ENCODE measurements around the gene ANTXR2.

The ANTXR2 gene

GRCh38 chr4:80069108-80069836 is 3.8 kb downstream of the ANTXR2 start:
- no peak for DNase-seq

- DNase-seq = no peak
Measured at GRCh38 chr4:80065601-80066000, 7.4 kb downstream of the ANTXR2 start.

GRCh38 chr4:80062527-80062926 is 10.5 kb downstream of the ANTXR2 start:
- DNase-seq = no peak

GRCh38 chr4:80060804-80061203 is 12.2 kb downstream of the ANTXR2 start:
- DNase-seq = no peak

GRCh38 chr4:80058740-80059139 is 14.3 kb downstream of the ANTXR2 start:
- no peak for DNase-seq

- no peak for DNase-seq
Measured at GRCh38 chr4:80054375-80054774, 18.7 kb downstream of the ANTXR2 start.

GRCh38 chr4:80053140-80053910 is 19.7 kb downstream of the ANTXR2 start:
- DNase-seq = no peak

GRCh38 chr4:80049813-80050534 is 23.1 kb downstream of the ANTXR2 start:
- no peak for DNase-seq

GRCh38 chr4:80049402-80049801 is 23.6 kb downstream of the ANTXR2 start:
- no peak for DNase-seq

- no peak for DNase-seq
Measured at GRCh38 chr4:80045786-80046185, 27.2 kb downstream of the ANTXR2 start.

- no peak for DNase-seq
Measured at GRCh38 chr4:80043541-80043940, 29.5 kb downstream of the ANTXR2 start.

GRCh38 chr4:80042821-80043220 is 30.2 kb downstream of the ANTXR2 start:
- no peak for DNase-seq

GRCh38 chr4:80037864-80038263 is 35.2 kb downstream of the ANTXR2 start:
- DNase-seq = no peak

GRCh38 chr4:80036949-80037685 is 35.9 kb downstream of the ANTXR2 start:
- no peak for DNase-seq

GRCh38 chr4:80036306-80036705 is 36.7 kb downstream of the ANTXR2 start:
- no peak for DNase-seq

- DNase-seq = no peak
Measured at GRCh38 chr4:80035336-80035735, 37.7 kb downstream of the ANTXR2 start.

- no peak for DNase-seq
Measured at GRCh38 chr4:80033581-80033980, 39.4 kb downstream of the ANTXR2 start.

GRCh38 chr4:80029364-80029763 is 43.7 kb downstream of the ANTXR2 start:
- no peak for DNase-seq

- no peak for DNase-seq
Measured at GRCh38 chr4:80027611-80028010, 45.4 kb downstream of the ANTXR2 start.

- DNase-seq = no peak
Measured at GRCh38 chr4:80026100-80026499, 46.9 kb downstream of the ANTXR2 start.

GRCh38 chr4:80024335-80024734 is 48.7 kb downstream of the ANTXR2 start:
- no peak for DNase-seq

GRCh38 chr4:80022282-80022681 is 50.7 kb downstream of the ANTXR2 start:
- no peak for DNase-seq
